Osteoblast (primary cell): ENCODE measurements around the gene SAP30L. TPM values are rescaled to one million over a fixed set of nuclear protein-coding genes. Genes with fewer than 3 reads are reported as not detected.

Experiments used
- DNase-seq: peaks from one replicate; pipeline ENCODE4 v3.0.0; 2011; ENCODE audit warnings: low spot score, mixed read lengths; ENCODE audit not compliant: insufficient read length; ENCODE audit errors: missing footprints
- H2AFZ ChIP-seq: 2 replicates; pipeline ENCODE4 v1.6.0; 2011; ENCODE audit warnings: mild to moderate bottlenecking, low read length
- H3K27ac ChIP-seq: 2 replicates; pipeline ENCODE4 v1.5.1; 2011; ENCODE audit warnings: mild to moderate bottlenecking, low read depth, low read length, moderate library complexity
- H3K27me3 ChIP-seq: 2 replicates; pipeline ENCODE4 v1.6.0; 2012; ENCODE audit warnings: mild to moderate bottlenecking, control low read depth, inconsistent platforms, low read length, moderate library complexity; ENCODE audit not compliant: insufficient read depth
- H3K36me3 ChIP-seq: 2 replicates; pipeline ENCODE4 v1.5.1; 2011; ENCODE audit warnings: mild to moderate bottlenecking, low read length, control low read depth, moderate library complexity; ENCODE audit not compliant: insufficient read depth
- H3K4me1 ChIP-seq: 2 replicates; pipeline ENCODE4 v1.5.1; 2011; ENCODE audit warnings: mild to moderate bottlenecking, low read length, control low read depth, moderate library complexity; ENCODE audit not compliant: insufficient read depth
- H3K4me2 ChIP-seq: 2 replicates; pipeline ENCODE4 v1.6.0; 2011; ENCODE audit warnings: mild to moderate bottlenecking, low read length; ENCODE audit not compliant: insufficient read depth
- H3K4me3 ChIP-seq: fragments of 200-600 bp; sonication (generic); 3 replicates; pipeline ENCODE4 v1.5.1; 2012; ENCODE audit warnings: mild to moderate bottlenecking, low read length, inconsistent platforms; ENCODE audit not compliant: insufficient read depth
- H3K79me2 ChIP-seq: 2 replicates; pipeline ENCODE4 v1.6.0; 2012; ENCODE audit warnings: mild to moderate bottlenecking, low read length, control low read depth, inconsistent platforms; ENCODE audit not compliant: insufficient read depth
- H3K9me3 ChIP-seq: 2 replicates; pipeline ENCODE4 v1.5.1; 2011; ENCODE audit warnings: low read depth, low read length, control low read depth
- H4K20me1 ChIP-seq: 2 replicates; pipeline ENCODE4 v1.6.0; 2012; ENCODE audit warnings: mild to moderate bottlenecking, low read length, control low read depth; ENCODE audit not compliant: insufficient read depth
- total RNA-seq: library from RNA; depleted of rRNA; stranded (reverse); fragments of >200 nt; gene quantifications from 2 replicates; pipeline ENCODE4 v1.2.3, GENCODE V29; 2012
- TF ChIP-seq, protein P1 (sequence below): IDR thresholded peaks from 2 replicates; pipeline ENCODE4 v1.5.1; 2011; ENCODE audit warnings: mild to moderate bottlenecking, low read depth, low read length, moderate library complexity; ENCODE audit errors: extremely low read depth

Gene SAP30L
- total RNA-seq, 1 donor = 32.2 TPM

GRCh38 chr5:154484393-154485095 lies 38.7 kb downstream of the SAP30L start:
- Histone ChIP-seq H4K20me1 (peaks cover 3% of the 10 kb centered on the region), H3K79me2 (no peaks in the 10 kb centered on the region), H3K4me2 (no peak overlapping the region), H3K27ac (no peak overlapping the region), H2AFZ (no peak overlapping the region), H3K9me3 (no peaks in the 10 kb centered on the region), H3K27me3 (peaks cover 94% of the 10 kb centered on the region), H3K4me3 (no peak overlapping the region), H3K36me3 (no peaks in the 10 kb centered on the region), H3K4me1 (no peaks in the 10 kb centered on the region)
- DNase-seq = no peak
- TF ChIP-seq, protein P1, sequence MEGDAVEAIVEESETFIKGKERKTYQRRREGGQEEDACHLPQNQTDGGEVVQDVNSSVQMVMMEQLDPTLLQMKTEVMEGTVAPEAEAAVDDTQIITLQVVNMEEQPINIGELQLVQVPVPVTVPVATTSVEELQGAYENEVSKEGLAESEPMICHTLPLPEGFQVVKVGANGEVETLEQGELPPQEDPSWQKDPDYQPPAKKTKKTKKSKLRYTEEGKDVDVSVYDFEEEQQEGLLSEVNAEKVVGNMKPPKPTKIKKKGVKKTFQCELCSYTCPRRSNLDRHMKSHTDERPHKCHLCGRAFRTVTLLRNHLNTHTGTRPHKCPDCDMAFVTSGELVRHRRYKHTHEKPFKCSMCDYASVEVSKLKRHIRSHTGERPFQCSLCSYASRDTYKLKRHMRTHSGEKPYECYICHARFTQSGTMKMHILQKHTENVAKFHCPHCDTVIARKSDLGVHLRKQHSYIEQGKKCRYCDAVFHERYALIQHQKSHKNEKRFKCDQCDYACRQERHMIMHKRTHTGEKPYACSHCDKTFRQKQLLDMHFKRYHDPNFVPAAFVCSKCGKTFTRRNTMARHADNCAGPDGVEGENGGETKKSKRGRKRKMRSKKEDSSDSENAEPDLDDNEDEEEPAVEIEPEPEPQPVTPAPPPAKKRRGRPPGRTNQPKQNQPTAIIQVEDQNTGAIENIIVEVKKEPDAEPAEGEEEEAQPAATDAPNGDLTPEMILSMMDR = no peak

- no peak overlapping the region for H3K4me3 ChIP-seq
- no peaks in the 10 kb centered on the region for H3K4me1 ChIP-seq
- no peaks in the 10 kb centered on the region for H3K79me2 ChIP-seq
- H3K4me2 ChIP-seq = no peak overlapping the region
- H3K27ac ChIP-seq = no peak overlapping the region
- no peak overlapping the region for H2AFZ ChIP-seq
- no peaks in the 10 kb centered on the region for H3K36me3 ChIP-seq
- TF ChIP-seq, protein P1 = no peak
- H4K20me1 ChIP-seq = peaks cover 3% of the 10 kb centered on the region
- peaks cover 94% of the 10 kb centered on the region for H3K27me3 ChIP-seq
- no peak for DNase-seq
- H3K9me3 ChIP-seq = no peaks in the 10 kb centered on the region
Measured at GRCh38 chr5:154485096-154485491, 39.3 kb downstream of the SAP30L start.

DNA sequence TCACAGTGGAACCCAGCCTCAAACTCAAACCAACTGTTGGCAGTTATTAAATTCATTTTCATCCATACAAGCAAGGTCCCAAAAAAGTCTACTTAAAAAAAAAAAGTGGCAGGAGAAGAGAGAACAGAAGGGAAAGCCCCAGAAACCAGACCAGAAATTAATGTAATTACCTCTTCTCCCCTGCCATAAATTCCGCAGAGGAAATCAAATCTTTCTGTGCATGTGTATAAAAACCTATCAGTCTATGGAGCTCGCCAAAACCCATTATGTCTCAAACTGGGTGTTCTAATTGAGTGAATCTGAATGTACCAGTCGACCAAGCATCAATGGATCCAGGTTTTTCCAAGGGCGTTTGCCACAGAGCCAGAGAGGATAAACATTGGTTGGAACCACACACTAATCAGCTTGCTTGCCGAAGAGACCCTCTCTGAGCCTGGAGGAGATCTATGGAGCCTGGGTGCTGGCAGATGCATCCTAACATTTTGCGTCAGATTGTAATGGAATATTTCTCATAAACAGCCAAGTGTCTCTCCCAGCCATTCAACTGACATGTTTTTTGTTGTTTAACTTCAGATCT lies 40.1 kb downstream of the SAP30L start:
- no peak overlapping the region for H2AFZ ChIP-seq
- H3K27me3 ChIP-seq = peaks cover 90% of the 10 kb centered on the region
- TF ChIP-seq, protein P1 = no peak
- H3K79me2 ChIP-seq = no peaks in the 10 kb centered on the region
- no peaks in the 10 kb centered on the region for H3K36me3 ChIP-seq
- H3K4me2 ChIP-seq = no peak overlapping the region
- H3K4me3 ChIP-seq = no peak overlapping the region
- no peak for DNase-seq
- peaks cover 3% of the 10 kb centered on the region for H4K20me1 ChIP-seq
- no peaks in the 10 kb centered on the region for H3K4me1 ChIP-seq
- no peak overlapping the region for H3K27ac ChIP-seq
- no peaks in the 10 kb centered on the region for H3K9me3 ChIP-seq

DNA sequence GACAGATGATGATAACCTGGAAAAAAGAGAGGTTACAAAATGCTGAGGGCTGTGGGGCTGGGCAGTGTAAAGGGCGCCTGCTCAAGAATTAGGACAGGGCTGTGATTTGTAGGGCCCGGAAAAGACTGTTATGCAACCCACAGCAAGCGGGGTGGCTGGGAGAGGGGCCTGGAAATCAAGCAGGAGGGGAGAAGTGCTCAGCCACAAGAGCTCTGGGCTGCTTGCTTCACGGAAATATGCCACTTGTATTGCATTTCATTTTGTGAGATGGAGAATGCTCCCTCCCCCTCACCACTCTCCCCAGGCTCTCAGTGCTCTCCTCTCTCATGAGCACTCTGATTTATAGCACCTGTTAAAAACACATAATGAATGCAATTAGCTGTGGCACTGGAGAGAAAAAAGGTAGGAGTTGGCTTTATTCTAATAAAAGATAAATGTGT lies 40.6 kb downstream of the SAP30L start:
- Histone ChIP-seq H3K36me3 (no peaks in the 10 kb centered on the region), H2AFZ (no peak overlapping the region), H3K4me3 (no peak overlapping the region), H3K9me3 (no peaks in the 10 kb centered on the region), H3K79me2 (no peaks in the 10 kb centered on the region), H3K4me2 (no peak overlapping the region), H4K20me1 (peaks cover 3% of the 10 kb centered on the region), H3K27ac (no peak overlapping the region), H3K4me1 (no peaks in the 10 kb centered on the region), H3K27me3 (peaks cover 85% of the 10 kb centered on the region)
- TF ChIP-seq, protein P1 = no peak
- DNase-seq = peak; percentile 48
